HG03460 (cell line): ENCODE measurements around the gene TCAIM.
"Not testable (repeated sequence)": the region's sequence is repeated elsewhere in the genome, so short reads cannot be mapped to it uniquely, and the experiment has no call there.

Source experiments
- ATAC-seq: cut with Tn5 transposase; IDR thresholded peaks from one replicate; pipeline ENCODE4 v1.9.1; 2021; ENCODE audit not compliant: unreplicated experiment

The TCAIM gene

GRCh38 chr3:44342176-44342790 is 3.7 kb downstream of the TCAIM start:
- no peak for ATAC-seq

- no peak for ATAC-seq
These were observed 4.9 kb downstream of the TCAIM start for GRCh38 chr3:44343421-44343820.

DNA sequence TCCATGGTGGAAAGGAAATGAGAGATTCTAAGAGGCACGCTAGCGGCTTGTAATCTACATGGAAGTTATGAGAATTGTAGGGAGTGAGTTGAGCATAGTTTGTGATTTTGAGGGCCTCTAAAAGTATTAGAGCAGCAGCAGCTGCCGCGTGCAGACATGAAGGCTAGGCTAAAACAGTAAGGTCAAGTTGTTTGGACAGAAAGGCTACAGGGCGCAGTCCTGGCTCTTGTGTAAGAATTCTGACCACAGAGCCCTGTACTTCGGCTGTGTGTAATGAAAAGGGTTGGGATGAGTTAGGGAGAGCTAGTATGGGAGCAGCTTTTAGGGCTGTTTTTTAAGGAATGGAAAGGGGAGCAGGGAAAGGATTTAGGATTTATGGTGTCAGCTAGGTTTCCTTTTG is 8.0 kb downstream of the TCAIM start:
- ATAC-seq, result not testable (repeated sequence)

- no peak for ATAC-seq
These were observed 10.4 kb downstream of the TCAIM start for GRCh38 chr3:44348993-44349392.

GRCh38 chr3:44353355-44353924 is 14.9 kb downstream of the TCAIM start:
- no peak for ATAC-seq

DNA sequence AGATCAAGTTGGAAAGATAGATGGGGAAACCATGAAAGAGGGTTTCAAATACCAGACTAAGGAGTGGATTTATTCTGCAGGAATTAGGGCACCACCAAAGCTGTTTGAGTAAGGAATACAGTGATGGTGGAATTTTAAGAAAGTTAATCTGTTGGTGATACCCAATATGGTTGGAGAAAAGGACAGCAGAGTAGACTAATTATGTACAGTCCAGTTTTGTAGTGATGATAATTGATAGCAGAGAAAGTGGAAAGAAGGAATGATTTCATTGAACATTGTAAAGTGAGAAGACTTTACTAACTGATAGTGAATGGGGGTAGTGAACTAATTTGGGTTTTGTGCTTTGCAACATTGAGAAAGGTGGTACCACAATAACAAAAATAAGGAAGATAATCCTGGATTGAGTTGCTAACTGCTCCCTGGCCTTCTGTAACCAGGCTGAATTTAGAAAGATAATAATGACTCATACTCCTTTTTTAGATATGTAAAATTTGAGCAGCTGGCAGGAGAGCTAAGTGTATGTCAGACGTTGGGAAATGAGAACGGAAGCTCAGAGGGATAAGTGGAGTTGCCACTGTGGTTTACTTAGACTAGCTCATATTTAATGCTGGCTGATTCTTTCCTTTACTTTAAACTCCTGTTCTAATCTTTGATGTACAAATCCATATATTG is 16.9 kb downstream of the TCAIM start:
- ATAC-seq, result no peak

- no peak for ATAC-seq
These were observed 20.7 kb downstream of the TCAIM start for GRCh38 chr3:44359146-44359751.

DNA sequence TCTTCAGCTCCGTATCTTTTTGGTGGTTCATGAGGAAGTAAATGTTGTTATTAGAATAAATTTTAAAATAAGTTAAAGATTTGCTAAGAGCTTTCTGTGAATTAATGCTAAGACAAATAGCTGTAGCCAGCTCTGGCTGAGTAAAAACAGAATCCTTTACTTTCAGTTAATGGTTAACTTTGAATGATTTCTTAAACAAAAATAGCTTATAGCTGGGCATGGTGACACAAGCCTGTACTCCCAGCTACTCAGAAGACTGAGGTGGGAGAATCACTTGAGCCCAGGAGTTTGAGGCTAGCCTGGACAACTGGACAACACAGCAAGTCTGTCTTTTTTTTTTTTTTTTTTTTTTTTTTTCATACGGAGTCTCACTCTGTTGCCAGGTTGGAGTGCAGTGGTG is 25.0 kb downstream of the TCAIM start:
- ATAC-seq, result peak; percentile 91

- no peak for ATAC-seq
These were observed 27.4 kb downstream of the TCAIM start for GRCh38 chr3:44365952-44366351.

GRCh38 chr3:44375450-44375849 is 36.9 kb downstream of the TCAIM start:
- no peak for ATAC-seq

- no peak for ATAC-seq
These were observed 48.8 kb downstream of the TCAIM start for GRCh38 chr3:44387404-44387803.

GRCh38 chr3:44392489-44392888 is 53.9 kb downstream of the TCAIM start:
- no peak for ATAC-seq

DNA sequence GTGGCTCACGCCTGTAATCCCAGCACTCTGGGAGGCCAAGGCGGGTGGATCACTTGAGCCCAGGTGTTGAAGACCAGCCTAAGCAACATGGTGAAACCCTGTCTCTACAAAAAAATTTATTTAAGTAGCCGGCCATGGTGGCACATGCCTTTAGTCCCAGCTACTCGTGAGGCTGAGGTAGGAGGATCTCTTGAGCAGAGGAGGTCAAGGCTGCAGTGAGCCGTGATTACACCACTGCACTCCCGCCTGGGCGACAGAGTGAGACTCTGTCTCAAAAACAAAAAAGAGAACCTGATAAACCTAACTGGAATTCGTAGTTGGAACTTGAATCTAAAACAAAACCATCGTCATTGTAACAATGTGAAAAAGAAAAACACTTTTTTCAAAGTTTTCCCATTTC is 57.1 kb downstream of the TCAIM start:
- no peak for ATAC-seq

DNA sequence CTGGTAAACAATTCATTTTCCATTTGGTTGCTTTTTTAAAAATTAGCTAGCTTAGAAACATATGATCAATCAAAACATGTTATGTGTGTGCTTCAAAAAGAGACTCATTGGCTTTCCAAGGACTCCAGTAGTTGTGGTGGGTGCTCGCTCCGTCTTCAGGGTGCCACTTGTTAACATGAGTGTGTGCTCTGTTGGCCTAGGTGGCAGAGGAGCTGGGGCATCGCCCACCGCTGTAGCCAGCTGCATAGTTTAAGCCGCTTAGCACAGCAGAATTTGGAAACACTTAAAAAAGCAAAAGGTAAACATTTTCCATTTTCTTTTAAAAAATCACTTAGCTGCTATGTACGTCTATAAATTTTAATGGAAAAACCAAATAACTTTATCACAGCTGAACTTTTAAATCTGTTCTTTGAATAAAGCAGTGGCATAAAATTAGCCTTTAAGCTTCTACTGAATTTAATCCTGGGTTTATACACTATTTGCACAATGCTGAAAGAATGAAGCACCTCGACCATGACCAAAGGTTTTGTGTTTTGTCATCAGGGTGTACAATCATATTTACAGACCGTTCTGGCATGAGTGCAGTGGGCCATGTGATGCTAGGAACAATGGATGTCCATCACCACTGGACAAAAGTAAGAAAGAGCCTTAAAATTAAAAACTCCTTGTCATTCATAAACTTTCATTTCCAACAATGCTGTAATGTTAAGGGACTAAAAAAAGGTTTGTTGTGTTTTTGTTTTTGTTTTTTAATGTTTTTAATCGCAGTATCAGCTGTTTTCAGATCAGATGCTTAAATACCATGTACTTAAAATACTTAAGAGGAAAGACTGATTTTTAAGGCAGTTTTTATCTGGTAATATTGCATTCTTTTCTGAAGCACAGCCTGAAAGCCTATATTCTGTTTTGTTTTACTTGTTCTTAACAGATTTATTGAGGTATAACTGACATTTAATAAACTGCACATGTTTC is 57.9 kb downstream of the TCAIM start:
- no peak for ATAC-seq

DNA sequence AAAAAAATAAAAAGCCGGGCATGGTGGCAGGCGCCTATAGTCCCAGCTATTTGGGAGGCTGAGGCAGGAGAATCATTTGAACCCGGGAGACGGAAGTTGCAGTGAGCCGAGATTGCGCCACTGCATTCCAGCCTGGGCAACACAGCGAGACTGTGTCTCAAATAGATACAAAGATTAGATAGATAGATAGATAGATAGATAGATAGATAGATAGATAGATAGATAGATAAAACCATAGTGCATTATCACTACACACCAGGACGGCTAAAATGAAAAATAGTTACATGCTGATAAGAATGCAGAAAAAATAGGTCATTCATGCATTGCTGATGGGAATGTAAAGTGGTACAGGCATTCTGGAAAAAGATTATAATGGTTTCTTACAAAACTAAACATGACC is 59.7 kb downstream of the TCAIM start:
- ATAC-seq, result not testable (repeated sequence)

DNA sequence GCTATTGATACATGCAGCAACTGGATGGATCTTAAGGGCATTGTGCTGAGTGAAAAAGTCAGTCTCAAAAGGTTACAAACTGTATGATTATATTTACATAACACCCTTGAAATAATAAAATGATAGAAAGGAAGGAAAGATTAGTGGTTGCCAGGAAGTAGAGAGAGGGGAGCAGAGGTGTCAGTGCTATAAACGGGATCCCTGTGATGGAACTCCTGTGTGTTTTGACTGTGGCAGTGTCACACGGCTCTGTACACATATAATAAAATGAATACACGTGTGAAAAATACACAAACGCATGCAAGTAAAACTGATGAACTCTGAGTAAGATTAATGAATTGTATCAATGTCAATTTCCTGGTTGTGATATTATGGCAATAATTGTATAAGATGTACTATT is 60.3 kb downstream of the TCAIM start:
- no peak for ATAC-seq

DNA sequence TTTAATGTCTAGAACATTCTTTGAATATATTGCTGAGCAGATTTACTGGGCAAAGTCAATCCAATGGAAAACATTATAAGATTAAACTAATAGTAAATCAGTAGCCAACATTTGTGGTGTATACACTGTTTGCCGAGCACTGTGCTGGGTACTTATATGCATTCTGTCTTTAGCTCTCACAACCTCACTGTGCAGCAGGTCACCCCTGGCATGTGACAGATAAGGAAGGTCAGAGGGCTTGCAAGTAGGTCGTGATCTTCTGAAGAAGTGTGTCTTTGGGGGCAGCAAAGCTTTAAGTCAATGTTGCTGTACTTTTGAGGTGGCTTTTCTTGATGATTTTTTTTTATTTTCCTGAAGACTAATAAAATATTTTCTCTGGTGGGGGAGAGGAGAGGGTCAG is 62.2 kb downstream of the TCAIM start:
- ATAC-seq, result no peak

GRCh38 chr3:44402548-44402947 is 64.0 kb downstream of the TCAIM start:
- ATAC-seq, result no peak

- ATAC-seq, result no peak
These were observed 71.3 kb downstream of the TCAIM start for GRCh38 chr3:44409640-44410410.

- ATAC-seq, result no peak
These were observed 72.6 kb downstream of the TCAIM start for GRCh38 chr3:44411031-44411645.
